NCI-H2081 treated with DMSO at 0.1 percent for 48 hours (cell line): ENCODE data around the gene AGTPBP1.

Experiments used
- DNase-seq: peaks from one replicate; lab custom pipeline; 2025; lab: John Stamatoyannopoulos, UW

Gene AGTPBP1

DNA sequence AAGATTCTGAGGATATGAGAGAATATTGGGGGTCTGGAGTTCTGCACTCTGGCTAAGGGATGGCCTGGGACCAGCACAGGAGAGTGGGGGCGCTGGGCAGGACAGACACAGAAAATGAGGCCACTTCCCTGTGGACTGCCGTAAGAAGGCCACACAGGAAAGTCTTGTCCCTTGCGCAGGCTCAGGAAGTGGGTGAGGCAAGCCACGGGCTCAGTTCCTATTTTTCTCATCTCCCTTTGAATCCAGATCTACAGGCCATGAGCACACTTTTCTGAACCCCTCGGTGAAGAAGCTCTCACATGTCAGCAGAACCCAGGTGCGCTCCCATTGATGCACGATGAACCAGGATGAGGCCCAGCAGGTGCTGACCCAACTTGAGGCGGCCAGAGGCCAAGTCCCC, 207.4 kb downstream of the AGTPBP1 start:
- DNase-seq, result no peak

DNA sequence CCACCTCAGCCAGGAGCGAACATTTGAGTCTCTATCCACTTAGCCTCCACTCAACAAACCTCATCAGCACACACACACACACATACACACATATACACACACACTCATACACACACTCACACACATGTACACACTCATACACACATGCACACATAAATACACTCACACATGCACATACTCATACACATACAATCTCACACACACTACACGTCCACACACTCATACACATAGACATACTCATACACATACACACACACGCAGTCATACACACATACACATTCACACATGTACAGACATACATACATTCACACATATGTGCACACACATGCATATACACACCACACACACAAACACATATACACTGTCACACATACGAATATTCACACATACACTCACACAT, 208.2 kb downstream of the AGTPBP1 start:
- DNase-seq, result no peak

DNA sequence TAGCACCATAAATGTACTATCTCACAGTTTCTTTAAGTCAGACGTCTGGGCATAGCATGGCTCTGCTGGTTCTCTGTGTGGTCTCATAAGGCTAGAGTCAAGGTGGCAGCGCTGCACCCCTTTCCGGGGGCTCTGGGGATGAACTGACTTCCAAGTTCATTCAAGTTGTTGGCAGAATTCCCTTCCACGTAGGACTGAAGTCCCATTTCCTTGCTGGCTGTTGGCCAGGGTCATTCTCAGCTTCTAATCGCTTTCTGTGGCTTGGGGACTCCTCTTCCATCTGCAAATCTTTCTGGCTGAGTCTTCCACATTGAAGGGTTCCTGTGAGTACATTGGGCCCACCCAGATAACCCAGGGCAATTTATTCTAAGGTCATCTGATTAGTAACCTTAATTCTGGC, 211.0 kb downstream of the AGTPBP1 start:
- no peak for DNase-seq

DNA sequence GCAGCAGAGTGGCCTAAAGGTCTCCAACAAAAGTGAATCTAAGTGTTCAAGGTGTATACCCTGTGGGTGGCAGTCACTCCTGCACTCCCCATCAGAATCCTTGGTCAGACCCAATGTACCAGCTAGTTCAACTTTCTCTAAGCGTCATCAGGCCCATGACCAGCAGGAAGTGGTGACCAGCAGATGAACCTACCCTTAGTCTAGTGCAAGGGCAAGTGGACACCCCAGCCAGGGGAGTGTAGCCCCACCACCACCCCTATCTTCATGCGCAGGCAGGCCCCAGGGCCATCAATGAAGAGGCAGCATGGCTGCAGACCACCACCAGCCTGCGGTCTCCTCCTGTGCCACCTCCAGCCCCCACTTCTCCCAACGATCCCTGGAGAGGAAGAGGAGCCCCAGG, 213.1 kb downstream of the AGTPBP1 start:
- DNase-seq, result no peak

DNA sequence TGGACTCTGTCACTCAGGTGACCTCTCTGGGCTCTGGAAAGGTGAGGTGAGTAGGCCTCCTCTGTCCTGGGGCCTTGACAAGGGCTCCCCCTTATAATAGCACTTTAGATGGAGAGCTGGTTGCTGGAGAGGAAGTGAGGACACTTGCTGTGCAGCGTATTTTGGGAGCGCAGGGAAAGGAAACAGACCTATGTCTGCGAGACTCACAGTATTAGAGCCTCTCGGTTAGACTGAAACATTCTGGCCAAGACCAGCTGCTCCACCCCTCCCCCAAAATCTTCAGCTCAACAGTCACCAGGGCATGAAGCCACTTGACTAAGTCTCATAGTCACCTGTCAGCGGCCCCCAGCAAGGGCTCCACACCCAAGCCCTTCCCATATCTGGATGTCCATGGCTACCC, 213.6 kb downstream of the AGTPBP1 start:
- DNase-seq, result no peak

DNA sequence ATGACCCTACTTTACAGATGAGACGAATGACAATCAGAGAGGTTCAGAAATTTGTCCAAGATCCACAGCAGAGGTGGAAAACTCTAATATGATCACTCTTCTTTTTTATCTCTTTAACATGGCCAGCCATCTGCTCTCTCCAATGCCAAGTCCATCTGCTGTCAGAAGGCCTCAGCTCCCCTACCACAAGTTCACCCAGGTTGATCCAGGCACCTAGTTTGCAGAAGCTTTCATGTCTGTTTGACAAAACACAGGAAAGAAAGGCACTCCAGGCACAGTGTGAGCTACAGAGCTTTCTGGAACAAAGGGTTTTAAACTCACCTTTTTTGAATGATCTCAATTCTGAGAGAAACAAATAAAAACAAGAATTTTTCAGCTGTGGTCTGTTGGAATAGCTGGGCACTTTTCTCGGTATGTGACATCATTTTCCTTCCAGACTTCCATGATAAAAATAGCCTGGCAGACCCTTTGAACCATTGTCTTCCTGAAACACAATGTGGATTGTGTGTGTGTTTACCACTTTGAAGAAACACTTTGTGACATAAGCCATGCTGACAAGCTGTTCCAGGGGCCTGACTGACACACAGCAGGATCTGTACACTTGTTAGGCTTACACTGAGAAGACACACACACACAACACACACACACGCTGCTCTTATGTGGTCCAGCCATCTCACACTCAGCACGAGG, 214.3 kb downstream of the AGTPBP1 start:
- DNase-seq, result no peak

DNA sequence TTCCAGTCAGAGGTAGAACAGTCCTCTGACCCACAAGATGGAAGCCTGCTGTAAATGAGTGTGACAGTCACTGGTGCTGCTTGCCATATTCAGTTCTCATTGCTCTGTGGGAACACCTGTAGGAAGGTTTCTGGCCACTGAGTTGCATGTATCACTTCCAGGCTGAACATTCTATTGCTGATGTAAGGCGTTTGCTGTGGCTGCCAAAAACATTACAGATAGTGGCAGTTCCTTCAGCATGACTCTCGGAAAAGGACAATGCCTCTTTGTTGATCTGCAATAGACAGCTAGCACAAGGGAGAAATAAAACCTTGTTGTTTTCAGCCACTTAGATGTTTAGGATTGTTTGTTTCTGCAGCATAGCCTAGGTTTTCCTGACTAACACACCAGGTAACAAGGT, 217.2 kb downstream of the AGTPBP1 start:
- DNase-seq, result no peak

DNA sequence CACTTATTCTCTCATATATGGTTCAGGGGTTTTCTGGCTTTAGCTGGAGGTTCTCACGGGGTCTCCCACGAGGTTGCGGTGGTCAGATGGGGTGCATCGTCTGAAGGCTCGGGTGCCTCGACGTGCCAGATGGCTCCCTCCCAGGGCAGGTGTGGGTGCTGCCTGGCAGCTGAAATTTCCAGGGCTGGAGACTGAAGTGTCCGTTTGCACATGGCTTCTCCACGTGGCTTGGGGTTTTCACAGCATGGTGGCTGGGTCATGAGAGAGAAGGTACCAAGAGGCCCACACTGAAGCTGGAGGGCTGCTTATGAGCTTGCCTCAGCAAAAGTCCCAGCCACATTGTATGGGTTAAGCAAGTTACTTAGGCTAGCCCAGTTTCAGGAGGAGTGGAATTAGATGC, 218.6 kb downstream of the AGTPBP1 start:
- no peak for DNase-seq

DNA sequence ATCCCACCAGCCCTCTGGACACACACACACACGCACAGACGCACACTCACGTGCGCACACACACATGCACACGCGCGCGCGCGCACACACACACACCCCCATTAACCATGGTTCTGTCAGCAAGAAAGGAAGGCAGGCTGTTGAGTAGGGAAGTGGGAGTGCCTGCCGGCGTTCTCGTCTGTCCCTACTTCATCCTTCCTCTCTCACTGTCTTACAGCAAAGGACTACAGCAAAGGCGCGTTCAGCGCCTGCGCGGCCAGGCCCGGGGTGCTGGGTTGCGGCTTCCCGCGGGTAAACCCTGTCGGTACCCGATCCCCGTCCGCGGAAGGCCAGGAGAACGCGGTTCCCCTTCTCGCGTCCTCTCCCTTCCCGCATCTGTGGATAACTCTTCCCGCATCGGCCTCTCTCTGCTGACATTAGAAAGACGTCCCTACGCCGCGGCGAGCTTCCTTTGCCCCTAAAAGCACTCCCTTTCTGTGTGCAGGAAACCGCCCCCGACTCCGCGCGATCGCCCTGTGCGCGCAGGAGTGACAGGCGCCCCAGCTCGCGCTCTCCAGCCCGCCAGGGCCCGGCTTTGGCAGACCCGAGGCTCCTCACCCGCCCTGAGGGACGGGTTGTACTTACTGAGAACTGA, 219.2 kb downstream of the AGTPBP1 start:
- no peak for DNase-seq

DNA sequence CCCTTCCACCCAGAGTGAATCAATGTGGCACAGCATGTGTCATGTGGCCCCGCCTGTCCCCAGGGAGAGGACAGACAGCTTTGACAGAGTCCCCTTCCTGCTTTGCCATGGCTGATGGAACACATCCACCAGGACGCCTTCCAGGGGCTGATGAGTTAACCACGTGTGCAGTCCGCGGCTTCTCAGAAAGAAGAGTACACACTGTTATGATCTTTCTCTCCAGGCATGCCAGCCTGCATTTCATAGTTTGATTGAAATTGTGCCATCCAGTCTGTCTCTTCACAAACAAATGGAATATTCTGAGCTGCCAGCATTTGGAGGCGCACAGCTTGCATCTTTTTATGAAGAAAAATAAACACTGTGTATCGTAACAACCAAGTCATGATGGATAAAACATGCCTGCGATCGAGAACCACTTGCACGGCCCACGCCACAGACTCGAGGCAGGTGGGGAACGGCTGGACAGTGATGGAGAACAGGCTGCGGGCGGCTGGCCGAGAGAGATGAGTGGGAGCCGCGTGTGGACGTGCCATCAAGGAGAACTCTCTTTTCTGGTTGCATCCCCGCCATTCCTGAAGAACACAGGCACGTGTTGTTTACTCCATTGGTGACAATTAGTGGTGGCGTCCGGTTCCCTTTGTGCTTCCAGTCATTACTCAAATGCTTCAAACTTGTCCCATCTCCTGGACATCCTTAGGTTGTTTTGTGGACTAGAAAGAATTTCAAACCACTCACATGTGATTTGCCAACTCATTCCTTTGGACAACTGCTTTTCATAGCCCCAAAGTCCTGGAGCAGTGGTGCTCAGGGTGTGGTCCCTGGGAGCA, 220.2 kb downstream of the AGTPBP1 start:
- no peak for DNase-seq

DNA sequence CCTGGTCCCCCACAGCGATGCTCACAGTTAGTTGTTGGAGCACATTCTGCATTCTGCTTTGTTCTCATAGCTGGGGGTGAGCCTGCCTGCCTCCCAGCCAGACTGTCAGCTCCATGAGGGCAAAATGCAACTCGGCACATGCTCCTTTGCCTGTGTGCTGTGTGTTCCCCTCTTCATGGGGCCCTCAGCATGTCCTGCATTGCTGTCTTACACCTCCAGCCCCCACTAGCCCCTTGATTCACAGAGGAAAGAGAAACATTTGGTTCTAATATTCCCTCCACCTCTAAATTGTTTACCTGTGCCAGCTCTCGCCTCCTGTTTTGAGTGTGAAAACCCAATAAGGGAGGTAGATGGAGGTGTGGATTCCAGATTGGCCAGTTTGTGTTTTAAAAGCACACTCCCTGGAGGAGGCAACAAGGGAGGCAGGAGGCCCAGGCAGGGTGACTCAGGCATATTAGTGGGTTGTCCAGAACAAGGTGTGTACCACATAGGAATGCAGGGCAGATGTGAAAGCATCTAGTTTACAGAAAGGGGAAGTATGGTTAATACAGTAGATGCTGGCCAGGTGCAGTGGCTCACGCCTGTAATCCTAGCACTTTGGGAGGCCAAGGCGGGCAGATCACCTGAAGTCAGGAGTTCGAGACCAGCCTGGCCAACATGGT, 224.6 kb downstream of the AGTPBP1 start:
- DNase-seq, result no peak

DNA sequence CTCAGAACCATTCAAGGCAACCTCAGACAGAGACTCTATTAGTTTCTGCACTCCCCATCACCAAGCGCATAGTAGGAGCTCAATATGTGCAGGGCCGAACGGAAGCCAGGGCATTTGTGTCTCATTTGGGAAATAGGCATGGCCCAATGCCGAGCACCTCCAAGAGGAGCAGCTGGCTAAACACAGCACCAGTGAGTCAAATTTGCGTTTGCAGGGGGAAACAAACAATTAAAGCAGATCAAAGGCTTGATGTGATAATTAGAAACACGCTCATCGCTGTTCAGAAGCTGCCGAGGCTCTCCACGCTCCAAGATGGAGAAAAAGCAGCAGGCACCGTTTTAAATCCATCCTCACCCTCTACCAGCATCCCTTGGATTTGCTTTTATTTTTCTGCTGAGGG, 225.3 kb downstream of the AGTPBP1 start:
- DNase-seq, result peak; percentile 19

DNA sequence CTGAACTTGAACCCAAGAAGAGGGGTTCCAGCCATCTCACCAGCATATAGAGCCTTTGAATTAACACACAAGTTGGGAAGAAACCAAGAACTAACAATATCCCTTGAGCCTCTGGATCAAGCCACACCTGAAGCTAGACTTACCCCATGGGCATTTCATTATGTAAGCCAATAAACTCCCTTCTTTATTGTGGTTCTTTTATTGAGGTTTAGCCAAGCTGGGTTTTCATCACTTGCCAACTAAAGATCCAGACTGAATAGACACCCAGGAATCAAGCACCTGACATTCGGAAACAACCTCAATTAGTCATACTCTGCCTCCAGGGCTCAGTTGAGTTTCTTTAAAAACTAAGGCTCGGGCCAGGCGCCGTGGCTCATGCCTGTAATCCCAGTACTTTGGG, 226.7 kb downstream of the AGTPBP1 start:
- no peak for DNase-seq

DNA sequence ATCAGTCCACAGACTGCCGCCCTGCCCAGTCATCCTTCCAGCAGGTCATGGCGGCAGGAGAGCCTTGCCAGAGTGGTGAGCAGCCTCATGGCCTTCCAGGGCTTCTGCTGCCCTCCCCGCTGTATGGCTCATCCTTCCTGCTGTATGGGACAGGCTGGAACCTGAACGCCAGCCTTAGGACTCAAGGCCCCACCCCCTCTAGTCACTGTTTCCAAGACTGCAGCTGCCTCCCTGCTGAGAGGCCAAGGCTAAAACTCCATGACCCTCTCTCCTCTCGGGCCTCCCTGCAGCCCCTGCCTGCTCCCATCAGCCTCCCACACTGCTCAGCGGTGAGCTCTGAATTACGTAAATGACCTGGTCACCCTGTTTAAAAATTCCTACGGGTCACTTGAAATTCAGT, 227.5 kb downstream of the AGTPBP1 start:
- no peak for DNase-seq

DNA sequence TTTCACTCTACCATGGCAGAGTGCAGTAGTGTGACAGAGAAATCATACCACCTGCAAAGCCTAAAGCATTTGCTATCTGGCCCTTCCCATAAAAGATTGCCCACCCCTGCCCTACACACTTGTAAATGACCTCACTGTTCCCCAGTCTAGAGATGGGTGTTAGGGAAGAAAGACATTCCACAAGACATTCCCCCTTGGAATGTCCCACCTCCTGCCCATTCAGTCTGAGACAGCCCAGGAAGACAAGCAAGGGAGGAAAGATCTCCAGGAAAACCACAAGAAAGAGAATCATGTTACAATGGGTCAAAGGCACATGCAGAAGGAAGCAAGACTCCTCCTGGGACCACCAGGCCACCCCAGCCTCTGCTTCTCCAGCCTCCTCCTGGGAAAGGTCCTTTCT, 230.0 kb downstream of the AGTPBP1 start:
- no peak for DNase-seq

DNA sequence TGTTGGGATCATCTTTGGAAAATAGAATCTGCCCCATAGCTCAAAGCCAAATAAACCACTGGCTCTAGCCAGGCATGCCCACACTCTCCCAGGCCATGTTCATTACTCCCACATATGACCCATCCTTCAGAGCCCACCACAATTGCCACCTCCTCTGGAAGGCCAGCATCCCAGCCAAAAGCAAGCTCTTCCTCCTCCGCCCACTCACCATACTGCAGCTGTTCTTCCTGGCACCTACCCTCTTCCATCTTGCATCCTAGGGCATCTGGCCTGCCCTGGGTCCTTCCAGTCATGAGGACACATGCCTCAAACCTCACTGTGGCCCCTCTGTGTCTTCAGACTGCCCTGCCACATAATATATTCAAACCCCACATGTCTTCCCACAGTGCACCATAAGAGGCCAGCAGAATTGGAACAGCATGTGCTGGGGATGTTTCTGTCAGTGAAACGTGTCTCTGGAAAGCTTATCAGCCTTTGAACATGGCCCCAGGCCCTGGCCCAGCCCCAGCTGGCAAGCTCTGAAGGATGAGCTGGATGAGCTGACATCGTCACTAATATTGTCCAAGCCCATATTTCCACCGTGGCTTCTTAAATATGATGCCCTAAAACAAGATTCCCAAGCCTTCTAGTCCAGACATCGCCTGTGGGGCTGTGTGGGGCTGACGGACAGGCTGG, 230.8 kb downstream of the AGTPBP1 start:
- DNase-seq, result no peak

DNA sequence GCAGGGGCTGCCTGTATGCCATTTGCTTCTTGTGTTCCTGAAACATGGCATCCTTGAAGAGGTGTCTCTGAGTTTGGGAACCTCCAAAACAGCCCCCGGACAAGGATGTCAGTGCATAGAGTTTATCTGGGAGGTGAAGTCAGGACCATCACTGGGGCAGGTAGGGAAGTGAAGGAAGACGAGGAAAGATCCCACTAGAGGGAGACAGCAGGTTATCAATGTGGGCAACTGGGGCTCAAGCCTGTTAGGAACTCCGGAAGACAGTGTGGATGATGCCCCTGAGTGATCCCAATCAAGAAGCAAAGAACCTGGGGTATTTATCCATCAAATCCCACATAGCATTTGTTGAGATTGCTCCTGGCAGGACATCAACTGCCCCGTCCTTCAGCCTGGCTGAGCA, 233.1 kb downstream of the AGTPBP1 start:
- no peak for DNase-seq

DNA sequence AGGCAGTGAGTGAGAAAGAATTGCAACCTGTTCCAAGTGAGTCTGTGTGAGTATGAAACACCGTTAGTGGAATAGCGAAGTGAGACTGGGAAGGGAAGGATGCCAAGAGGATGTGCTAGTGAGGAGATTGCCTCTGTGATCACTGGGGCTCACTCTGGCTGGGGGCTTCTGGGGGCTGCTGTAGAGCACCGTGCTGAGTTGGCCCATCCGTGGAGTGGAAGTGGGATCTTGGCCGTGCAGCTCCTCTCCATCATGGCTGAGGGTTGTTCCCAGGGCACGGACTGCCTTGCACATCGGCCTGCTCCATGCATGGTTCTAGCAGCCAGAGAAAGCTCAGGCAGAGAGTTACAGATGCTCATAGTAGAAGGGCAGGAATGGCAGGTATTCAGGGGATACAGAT, 236.1 kb downstream of the AGTPBP1 start:
- no peak for DNase-seq

DNA sequence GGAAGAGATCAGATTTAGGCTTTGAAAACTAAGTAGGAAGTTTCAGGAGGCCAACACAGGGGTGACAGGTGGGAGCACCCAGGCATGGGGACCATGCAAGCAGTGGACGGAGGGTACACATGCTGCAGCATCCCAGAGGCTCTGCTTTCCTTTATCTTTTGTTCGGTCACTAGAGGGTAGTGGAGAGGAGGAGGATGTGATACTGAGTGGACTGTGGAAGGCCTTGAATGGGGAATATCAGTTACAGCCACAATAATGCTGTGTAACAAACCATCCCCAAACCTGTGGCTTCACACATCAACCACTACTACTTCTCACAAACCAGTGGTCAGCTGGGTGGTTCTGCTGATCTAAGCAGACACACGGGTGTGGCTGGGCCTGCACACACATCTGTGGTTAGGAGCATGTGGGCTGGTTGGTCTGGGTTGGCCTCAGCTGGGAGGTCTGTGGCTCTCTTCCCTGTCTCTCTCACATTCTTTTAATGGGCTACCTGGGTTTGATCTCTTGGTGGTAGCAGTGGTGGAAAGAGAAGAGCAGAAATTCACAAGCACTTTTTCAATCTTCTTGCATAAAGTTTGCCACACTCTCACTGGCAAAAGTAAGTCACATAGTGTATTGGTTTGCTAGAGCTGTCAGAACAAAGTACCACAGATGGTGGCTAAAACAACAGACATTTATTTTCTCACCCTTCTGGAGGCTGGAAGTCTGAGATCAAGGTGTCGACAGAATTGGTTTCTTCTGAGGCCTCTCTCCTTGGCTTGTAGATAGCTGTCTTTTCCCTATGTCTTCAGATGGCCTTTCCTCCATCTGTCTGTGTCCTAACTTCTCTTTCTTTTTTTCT, 238.7 kb downstream of the AGTPBP1 start:
- DNase-seq, result no peak

DNA sequence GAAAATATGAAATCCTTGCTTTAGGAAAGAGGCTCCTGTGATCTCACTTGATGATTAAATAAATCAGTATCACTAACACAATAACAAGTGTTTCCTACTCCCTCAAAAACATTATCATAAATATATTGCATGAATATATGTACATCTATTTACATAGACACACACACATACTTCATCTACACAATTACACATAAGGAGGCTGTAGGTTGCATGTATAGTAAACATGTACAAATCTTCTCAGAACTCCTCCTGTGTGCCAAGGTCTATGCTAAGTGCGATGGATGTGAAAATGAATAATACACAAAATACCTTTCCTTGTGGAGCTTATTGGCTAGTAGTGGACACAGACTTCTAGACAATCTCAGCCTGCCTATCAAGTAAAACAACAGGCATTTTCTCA, 239.9 kb downstream of the AGTPBP1 start:
- no peak for DNase-seq

DNA sequence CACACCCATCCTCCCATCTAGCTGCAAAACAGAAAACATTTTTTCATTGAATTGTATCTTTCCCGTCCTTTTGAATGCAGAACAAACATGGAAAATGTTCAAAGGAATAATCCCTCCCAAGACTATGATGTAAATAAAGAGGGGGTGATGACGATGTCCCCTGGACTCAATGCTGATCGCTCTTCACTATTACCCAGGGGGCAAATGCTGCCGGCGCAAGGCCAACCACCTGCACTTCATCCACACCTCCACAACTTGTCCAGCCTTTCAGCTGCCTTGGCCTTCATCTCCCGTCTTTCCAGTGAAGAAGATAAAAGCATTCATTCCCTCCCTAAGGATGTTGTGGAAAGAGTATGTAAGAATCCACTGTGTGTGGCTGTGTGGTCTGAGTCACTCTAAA, 240.3 kb downstream of the AGTPBP1 start:
- DNase-seq, result no peak
